IPS-15b (cell line): Measurements from ENCODE around the gene POLR2J.
"Not testable (repeated sequence)": the region's sequence is repeated elsewhere in the genome, so short reads cannot be mapped to it uniquely, and the experiment has no call there.

Experiments used
- H3K27me3 ChIP-seq: one replicate; pipeline ENCODE4 v1.6.1; 2013; ENCODE audit warnings: low read length; ENCODE audit not compliant: control insufficient read depth, insufficient read depth
- H3K36me3 ChIP-seq: one replicate; pipeline ENCODE4 v1.6.1; 2013; ENCODE audit warnings: low read length; ENCODE audit not compliant: control insufficient read depth, insufficient read depth
- H3K4me1 ChIP-seq: one replicate; pipeline ENCODE4 v1.6.1; 2013; ENCODE audit warnings: mild to moderate bottlenecking, low read length; ENCODE audit not compliant: control insufficient read depth, insufficient read depth
- H3K4me3 ChIP-seq: one replicate; pipeline ENCODE4 v1.5.1; 2013; ENCODE audit warnings: low read depth, low read length
- H3K9ac ChIP-seq: one replicate; pipeline ENCODE4 v1.6.1; 2013; ENCODE audit warnings: low read depth, mild to moderate bottlenecking, low read length
- H3K9me3 ChIP-seq: one replicate; pipeline ENCODE4 v1.6.1; 2013; ENCODE audit warnings: mild to moderate bottlenecking, low read length; ENCODE audit not compliant: control insufficient read depth, insufficient read depth

Gene POLR2J

DNA sequence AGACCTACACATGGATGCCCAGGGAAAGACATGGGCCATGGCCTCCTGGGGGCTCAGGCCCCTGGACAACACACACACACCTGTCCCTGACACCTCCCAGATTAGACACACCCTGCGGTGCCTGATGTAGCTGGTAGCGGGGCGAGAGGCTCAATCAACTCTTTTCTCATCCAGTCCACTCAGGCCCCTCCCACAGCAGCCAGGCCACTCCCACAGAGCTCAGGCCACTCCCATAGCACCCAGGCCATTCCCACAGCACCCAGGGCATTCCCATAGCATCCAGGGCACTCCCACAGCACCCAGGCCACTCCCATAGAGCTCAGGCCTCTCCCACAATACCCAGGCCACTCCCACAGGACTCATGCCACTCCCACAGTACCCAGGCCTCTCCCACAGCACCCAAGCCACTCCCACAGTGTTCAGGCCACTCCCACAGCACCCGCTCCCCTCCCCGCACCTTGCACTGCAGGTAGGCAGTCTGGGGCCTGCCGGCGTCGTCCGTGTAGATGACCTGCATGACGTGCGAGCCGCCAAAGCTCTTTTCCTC, 11.9 kb upstream of the POLR2J start:
- not testable (repeated sequence) for H3K36me3 ChIP-seq, H3K9ac ChIP-seq, H3K4me3 ChIP-seq, H3K4me1 ChIP-seq, H3K9me3 ChIP-seq, H3K27me3 ChIP-seq

DNA sequence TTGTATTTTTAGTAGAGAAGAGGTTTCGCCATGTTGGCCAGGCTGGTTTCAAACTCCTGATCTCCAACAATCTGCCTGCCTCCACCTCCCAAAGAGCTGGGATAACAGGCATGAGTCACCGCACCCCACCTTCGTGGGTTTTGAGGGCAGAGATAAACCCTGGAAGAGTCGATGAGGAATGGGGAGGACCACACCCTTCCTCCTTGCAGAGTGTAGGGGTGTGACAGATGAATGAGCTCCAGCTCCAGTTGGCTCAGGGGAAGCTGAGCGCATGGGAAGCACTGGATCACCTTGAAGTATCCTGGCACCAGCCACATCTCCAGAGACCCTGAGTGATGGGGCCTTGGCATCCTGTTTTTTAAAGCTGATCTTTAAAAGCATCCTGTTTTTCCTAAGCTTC, 5.6 kb upstream of the POLR2J start:
- not testable (repeated sequence) for H3K4me1 ChIP-seq, H3K9ac ChIP-seq, H3K36me3 ChIP-seq, H3K4me3 ChIP-seq, H3K27me3 ChIP-seq, H3K9me3 ChIP-seq

DNA sequence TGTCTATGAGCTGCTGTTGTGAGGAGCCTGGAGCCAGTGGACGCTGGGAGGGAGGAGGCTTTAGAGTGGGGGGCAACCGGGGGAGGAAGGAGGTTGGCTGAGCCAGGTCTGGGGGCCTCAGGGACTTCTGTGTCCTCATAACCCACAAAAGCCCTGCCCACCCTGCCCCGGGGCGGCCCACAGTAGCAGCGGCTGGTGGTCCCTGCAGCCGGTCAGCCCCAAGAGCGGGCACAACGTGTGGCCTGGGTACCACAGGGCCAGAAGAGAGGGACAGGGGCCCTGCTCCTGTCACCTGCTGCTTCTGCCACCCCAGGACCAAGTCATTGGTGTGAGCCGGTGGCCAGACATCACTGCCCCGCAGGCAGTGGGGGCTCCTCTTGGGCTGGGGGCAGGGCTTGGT, 3.2 kb upstream of the POLR2J start:
- not testable (repeated sequence) for H3K9ac ChIP-seq, H3K36me3 ChIP-seq, H3K27me3 ChIP-seq, H3K9me3 ChIP-seq, H3K4me3 ChIP-seq, H3K4me1 ChIP-seq

DNA sequence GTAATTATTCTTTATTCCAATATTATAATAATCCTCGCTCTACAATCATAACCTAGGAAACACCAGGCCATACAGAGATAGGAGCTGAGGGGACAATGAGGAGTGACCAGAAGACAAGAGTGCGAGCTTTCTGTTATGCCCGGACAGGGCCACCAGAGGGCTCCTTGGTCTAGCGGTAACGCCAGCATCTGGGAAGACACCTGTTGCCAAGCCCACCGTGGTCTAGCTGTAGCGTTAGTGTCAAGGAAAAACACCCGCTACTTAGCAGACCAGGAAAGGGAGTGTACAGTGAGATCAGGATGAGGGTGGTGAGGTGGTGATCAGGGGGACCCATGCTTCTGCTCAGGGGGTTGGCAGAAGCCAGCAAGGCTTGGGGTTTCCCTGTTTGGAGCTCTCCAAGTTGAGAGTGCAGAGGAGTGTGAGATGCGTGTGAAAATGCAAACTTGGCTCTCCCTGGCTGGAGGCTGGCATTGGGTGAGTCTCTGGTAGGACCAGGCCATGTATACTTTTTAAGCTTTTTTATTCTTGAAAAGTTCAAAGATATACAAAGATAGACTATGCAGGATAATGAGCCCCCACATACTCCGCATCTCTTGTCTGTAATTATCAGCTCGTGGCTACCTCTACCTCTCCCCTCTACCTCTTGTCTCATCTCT, 1.4 kb upstream of the POLR2J start:
- H3K4me3 ChIP-seq, H3K27me3 ChIP-seq, H3K9me3 ChIP-seq, H3K36me3 ChIP-seq, H3K9ac ChIP-seq, H3K4me1 ChIP-seq: not testable (repeated sequence)

DNA sequence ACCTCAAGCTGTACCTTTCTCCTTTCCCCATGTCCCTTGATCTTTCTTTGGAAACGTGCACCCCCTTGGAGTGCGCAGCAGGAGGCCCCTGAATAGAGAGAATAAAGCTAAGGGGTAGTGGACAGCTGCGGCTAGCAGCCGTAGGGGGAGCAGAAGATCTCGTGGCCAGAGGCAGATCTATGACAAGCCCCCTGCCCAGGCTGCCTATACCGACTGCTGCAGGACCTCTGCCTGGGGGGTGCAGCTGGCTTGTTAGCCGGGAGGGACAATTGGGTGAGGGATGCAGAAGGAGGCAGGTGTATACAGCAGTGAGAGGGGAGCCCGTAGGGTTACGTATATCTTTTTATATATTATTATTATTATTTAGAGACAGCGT, 475 bp upstream of the POLR2J start:
- H3K9ac ChIP-seq, H3K36me3 ChIP-seq, H3K4me3 ChIP-seq, H3K4me1 ChIP-seq, H3K27me3 ChIP-seq, H3K9me3 ChIP-seq: not testable (repeated sequence)

DNA sequence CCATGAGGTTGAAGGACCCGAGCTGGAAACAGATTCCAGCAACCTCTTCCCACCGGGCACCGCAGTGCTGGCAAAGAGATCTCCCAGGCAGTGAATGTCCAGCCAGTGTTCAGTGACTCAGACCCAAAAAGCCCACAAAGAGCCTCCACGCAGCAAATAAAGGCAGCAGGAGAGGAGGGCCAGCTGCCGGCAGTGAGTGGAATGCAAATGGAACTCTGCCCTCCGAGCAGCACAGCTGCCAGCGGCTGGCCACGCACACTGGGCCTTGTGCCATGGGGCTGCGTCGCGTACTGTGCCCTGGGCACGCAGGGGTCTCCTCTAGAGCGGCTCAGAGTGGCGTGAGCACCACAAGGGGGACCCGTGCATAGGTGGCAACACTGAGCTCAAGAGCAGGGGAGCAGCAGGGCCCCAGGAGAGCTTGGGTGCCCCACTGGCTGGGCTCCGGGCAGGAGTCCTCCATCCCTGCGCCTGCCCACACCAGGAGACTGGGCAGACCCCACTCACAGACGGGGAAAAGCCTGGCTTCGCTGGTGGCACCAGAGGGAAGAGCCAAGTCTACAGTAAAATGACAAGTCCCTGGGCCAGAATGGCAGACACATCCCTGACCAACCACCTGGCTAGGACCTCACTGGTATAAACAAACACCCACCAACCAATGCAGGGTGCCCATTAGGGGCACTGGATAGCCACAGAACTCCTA, 3.8 kb downstream of the POLR2J start:
- H3K4me1 ChIP-seq, H3K9me3 ChIP-seq, H3K9ac ChIP-seq, H3K4me3 ChIP-seq, H3K27me3 ChIP-seq: not testable (repeated sequence)
- peaks cover 22% of the 10 kb centered on the region for H3K36me3 ChIP-seq

DNA sequence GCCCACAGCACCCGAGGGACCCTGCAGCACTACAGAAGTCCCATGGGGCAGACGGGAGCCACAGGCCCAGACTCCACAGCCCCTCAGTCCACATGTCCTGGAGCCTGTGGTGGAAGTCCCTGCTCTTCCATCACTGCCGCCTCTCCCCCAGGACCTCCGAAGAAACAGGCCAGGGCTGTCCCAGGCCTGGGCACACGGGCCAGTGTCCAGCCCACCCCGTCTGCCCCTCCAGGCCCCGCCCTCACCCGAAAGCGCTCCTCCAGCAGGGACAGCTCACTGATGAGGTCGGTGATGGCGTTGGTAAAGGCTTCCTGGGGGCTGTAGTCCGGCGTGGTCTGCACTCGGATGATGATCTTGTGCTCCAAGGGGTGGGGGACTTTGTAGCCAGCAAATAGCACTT, 4.6 kb downstream of the POLR2J start:
- not testable (repeated sequence) for H3K9ac ChIP-seq, H3K4me3 ChIP-seq, H3K4me1 ChIP-seq, H3K9me3 ChIP-seq, H3K27me3 ChIP-seq
- H3K36me3 ChIP-seq = peaks cover 28% of the 10 kb centered on the region

DNA sequence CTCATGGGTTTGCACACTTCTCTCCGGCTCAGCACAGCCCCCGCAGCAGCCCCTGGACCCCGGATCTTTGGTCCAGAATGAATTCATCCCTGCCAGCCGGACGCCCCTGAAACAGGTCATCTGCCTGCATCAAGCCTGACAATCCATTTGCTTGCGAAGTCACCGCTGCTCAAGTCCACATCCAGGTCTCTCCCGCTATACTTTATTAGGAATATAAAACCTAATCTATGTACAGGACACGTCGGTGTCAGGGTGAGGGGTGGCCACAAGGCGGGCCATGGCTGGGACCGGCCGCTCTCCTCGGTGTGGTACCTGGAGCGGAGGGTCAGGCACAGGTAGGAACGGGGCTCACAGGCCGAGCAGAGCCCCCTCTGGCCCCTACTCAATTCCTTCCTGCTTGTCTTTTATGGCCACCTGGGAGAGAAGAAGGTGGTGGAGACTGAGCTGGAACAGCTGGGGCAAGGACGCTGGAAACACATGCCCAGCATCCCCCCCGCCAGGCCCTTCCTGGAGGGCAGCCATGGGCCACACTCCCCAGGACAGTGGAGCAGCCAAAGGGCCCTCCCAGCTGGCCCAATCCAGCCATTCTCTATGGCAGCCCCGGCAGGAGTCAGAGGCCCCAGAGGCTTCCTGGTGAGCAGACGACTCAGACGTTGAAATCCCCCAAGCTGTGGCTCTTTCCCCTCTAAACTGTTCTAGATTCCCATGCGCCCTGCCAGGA, 5.3 kb downstream of the POLR2J start:
- Histone ChIP-seq H3K36me3 (peaks cover 30% of the 10 kb centered on the region), H3K9me3 (no peaks in the 10 kb centered on the region), H3K4me3 (no peak overlapping the region), H3K27me3 (no peaks in the 10 kb centered on the region), H3K4me1 (no peaks in the 10 kb centered on the region), H3K9ac (no peak overlapping the region)

DNA sequence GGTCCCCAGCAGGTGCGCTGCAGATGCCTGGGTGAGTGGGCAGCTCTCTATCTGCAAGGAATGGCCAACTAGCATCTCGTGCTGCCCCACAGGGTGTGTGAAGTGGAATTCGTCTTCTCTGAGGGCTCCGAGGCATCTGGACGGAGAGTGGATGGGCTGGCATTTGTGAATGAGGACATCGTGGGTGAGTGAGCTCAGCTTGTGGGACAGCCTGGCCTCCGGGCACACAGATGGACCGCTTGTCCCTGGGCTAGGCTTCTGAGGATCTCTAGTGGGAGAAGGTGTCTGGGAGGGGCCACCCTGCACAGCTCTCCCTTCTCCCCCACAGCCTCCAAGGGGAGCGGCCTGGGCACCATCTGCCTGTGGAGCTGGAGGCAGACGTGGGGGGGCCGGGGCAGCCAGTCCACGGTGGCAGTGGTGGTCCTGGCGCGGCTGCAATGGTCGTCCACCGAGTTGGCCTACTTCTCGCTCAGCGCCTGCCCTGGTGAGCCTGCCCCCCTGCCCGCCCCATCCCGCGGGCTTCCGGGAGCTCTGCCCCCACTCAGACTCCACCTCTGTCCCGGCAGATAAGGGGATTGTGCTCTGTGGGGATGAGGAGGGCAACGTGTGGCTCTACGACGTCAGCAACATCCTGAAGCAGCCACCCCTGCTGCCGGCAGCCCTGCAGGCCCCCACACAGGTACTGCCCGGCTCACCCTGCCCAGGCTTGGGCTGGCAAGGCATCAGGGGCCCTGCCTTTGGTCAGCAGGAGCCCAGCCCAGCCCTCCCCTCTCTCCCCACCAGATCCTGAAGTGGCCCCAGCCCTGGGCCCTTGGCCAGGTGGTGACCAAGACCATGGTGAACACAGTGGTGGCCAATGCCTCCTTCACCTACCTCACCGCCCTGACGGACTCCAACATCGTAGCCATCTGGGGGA, 6.3 kb downstream of the POLR2J start:
- H3K4me3 ChIP-seq = no peak overlapping the region
- no peaks in the 10 kb centered on the region for H3K9me3 ChIP-seq
- no peaks in the 10 kb centered on the region for H3K27me3 ChIP-seq
- peaks cover 32% of the 10 kb centered on the region for H3K36me3 ChIP-seq
- H3K9ac ChIP-seq = no peak overlapping the region
- no peaks in the 10 kb centered on the region for H3K4me1 ChIP-seq

DNA sequence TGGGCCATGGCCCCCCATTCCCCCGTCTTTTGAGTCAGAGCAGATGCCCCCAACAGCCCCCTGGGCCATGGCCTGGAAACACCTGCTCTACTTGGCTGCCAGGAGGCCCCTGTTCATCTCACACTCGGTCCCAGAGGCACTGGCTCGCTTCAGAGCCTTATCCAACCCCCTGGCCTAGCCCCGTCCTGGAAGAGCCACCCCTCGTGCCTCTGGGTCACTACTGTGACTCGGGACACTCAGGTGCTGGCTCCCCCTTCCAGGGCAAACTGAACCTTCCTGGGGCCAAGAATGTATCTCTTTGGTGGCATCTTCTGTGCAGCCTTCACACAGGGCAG, 7.0 kb downstream of the POLR2J start:
- no peaks in the 10 kb centered on the region for H3K27me3 ChIP-seq
- no peak overlapping the region for H3K9ac ChIP-seq
- no peaks in the 10 kb centered on the region for H3K9me3 ChIP-seq
- peaks cover 34% of the 10 kb centered on the region for H3K36me3 ChIP-seq
- no peaks in the 10 kb centered on the region for H3K4me1 ChIP-seq
- no peak overlapping the region for H3K4me3 ChIP-seq

DNA sequence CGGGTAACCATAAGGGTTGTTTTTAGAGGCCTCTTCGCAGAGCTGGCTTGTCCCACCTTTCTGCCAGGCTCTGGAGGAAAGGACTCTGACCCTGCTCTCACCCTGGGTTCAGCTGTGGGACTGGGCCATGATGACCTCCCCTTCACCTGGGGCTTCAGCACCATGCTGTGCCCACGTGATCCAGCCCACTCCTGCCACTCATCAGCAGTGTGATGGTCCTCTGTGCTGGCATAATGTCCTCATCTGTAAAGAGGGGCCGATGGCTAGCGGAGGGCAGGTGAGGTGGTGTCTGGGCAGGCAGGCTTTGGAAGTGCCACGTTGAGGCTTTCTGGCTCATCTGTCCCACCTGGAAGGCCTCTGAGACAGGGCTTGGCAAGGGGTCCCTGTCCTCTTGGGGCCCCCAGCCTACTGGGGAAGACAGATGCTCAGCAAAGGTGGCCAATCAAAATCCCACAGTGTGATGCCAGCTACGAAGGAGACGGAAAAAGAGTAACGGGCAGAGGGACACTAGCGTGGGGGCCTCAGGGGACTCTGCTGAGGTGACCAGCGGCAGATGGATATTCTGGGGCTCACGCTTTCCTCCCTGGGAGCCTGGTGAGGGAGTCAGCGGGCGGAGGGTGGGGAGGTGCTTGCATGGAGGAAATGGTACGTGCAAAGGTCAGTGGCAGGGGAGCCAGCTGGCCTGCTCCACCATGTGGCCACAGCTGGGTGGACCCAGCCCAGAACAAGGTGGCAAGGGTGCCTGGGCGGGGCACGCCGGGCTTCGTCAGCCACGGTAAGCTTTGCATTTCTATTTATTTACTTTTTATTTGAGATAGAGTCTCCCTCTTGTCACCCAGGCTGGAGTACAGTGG, 8.5 kb downstream of the POLR2J start:
- peaks cover 2% of the 10 kb centered on the region for H3K4me1 ChIP-seq
- H3K4me3 ChIP-seq = no peak overlapping the region
- no peaks in the 10 kb centered on the region for H3K9me3 ChIP-seq
- no peaks in the 10 kb centered on the region for H3K27me3 ChIP-seq
- peaks cover 34% of the 10 kb centered on the region for H3K36me3 ChIP-seq
- no peak overlapping the region for H3K9ac ChIP-seq
